Measurements from ENCODE around the gene SORL1. TPM values are rescaled to one million over a fixed set of nuclear protein-coding genes. Genes with fewer than 3 reads are reported as not detected.

SORL1 gene
- total RNA-seq, 2 experiments from 2014 or later, result 228 to 411 TPM

DNA sequence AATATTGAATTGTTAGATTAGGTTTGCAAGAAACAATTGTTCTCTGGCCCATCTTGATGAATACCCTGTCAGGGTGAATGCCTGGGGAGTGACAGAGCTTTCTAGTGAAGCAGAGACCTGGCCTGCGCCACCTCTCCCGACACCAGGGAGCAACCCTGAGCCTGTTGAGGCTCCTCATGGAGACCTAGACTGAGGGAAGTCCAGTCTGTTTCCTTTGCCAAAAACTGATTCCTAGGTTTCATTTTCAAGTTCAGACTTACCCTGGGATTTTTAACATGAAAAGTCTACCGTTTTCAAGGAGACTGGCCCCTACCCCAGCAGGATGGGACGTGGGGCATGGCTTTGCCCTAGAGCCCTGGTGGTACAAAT is 174.4 kb downstream of the SORL1 start:
- POLR2A ChIA-PET, result no interaction called here
- CTCF ChIA-PET (ENCODE audit: unreplicated experiment), result no interaction called here

DNA sequence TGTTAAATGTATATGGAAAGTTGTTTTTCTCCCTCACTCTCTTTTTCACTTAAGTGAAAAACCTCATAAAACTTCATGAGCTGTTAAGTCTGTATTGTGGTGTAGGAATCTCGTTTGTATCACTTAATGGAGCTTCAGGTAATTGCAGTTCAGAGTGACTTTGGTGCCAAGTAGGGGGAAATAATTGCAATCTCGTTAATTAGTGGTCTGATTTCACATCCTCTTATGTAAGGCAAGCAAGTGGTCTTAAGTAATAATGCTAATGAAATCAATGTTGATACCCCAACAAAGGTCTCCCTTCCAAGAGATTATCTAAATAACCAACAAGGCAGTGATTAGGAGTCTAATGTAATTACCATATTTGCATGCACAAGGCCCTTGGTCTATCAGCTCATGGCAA is 174.9 kb downstream of the SORL1 start:
- Histone ChIP-seq H3K36me3 (ENCODE audit: insufficient read depth, low read length) (peaks cover 100% of the 10 kb centered on the region), H3K27ac (ENCODE audit: low read depth, low read length, poor library complexity, severe bottlenecking) (no peak overlapping the region), H2AFZ (ENCODE audit: low read length) (no peak overlapping the region), H3K4me2 (ENCODE audit: low read length) (no peak overlapping the region), H4K20me1 (ENCODE audit: insufficient read depth, low read length) (peaks cover 8% of the 10 kb centered on the region; the same call in 1 of the 2 replicates), H3K9me3 (ENCODE audit: low read length) (no peaks in the 10 kb centered on the region), H3K9me2 (ENCODE audit: insufficient read depth, low read length) (no peaks in the 10 kb centered on the region), H3K4me3 (ENCODE audit: low read depth, low read length, poor library complexity, severe bottlenecking) (no peak overlapping the region), H3K4me1 (ENCODE audit: insufficient read depth, low read length, poor library complexity, severe bottlenecking) (no peaks in the 10 kb centered on the region), H3K79me2 (ENCODE audit: insufficient read depth, low read depth, low read length) (no peaks in the 10 kb centered on the region)
- no peak for DNase-seq (ENCODE audit: low spot score)
- intact Hi-C loops (cut with micrococcal nuclease; ENCODE audit: unreplicated experiment), result no loop called here
- BruUV-seq (replicated peaks), result no TSS peak
- CTCF ChIA-PET (ENCODE audit: unreplicated experiment), result no interaction called here
- no peak for TF ChIP-seq CTCF (conservative IDR thresholded peaks at IDR 0.05; ENCODE audit: low read length)
- no peak for TF ChIP-seq EZH2phosphoT487 (IDR thresholded peaks at IDR 0.05; ENCODE audit: borderline replicate concordance, low read depth, low read length)
- POLR2A ChIA-PET, result interaction anchor here (1.1 to 1.5 kb wide), 2 partner anchors 14 to 20 kb away, joined by 3 to 4 read pairs; no protein-coding TSS in a partner anchor

More for the DNA sequence above, 174.4 kb downstream of the SORL1 start:
- DNase-seq (ENCODE audit: low spot score), result no peak
- Histone ChIP-seq H2AFZ (ENCODE audit: low read length) (no peak overlapping the region), H4K20me1 (ENCODE audit: insufficient read depth, low read length) (peaks cover 8% of the 10 kb centered on the region; the same call in 1 of the 2 replicates), H3K9me2 (ENCODE audit: insufficient read depth, low read length) (no peaks in the 10 kb centered on the region), H3K79me2 (ENCODE audit: insufficient read depth, low read depth, low read length) (no peaks in the 10 kb centered on the region), H3K27ac (ENCODE audit: low read depth, low read length, poor library complexity, severe bottlenecking) (no peak overlapping the region), H3K4me3 (ENCODE audit: low read depth, low read length, poor library complexity, severe bottlenecking) (no peak overlapping the region), H3K9me3 (ENCODE audit: low read length) (no peaks in the 10 kb centered on the region), H3K36me3 (ENCODE audit: insufficient read depth, low read length) (peaks cover 100% of the 10 kb centered on the region), H3K4me1 (ENCODE audit: insufficient read depth, low read length, poor library complexity, severe bottlenecking) (no peaks in the 10 kb centered on the region), H3K4me2 (ENCODE audit: low read length) (no peak overlapping the region)
- intact Hi-C loops (cut with micrococcal nuclease; ENCODE audit: unreplicated experiment), result no loop called here
- BruUV-seq (replicated peaks), result no TSS peak
- TF ChIP-seq EZH2phosphoT487 (IDR thresholded peaks at IDR 0.05; ENCODE audit: borderline replicate concordance, low read depth, low read length) (no peak), CTCF (conservative IDR thresholded peaks at IDR 0.05; ENCODE audit: low read length) (no peak)

DNA sequence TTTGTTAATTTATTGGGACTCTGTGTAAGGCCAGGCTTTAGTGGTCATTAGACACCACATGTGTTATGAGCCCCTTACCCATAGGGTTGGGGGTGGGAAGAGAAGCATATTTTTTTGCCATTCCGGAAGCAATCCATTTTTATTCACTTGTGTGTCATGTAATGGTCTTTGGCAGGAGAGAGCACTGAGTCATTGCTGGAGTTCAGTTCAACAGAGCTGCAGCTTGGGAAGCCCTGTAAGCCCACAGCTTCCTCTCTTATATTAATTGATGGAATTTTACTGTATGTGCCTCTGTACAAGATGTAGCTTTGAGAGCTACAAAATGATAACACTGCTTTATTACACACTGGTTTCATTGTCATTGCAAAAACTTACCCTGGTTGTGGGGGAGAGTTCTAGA is 177.9 kb downstream of the SORL1 start:
- no peak overlapping the region for H3K27ac ChIP-seq (ENCODE audit: low read depth, low read length, poor library complexity, severe bottlenecking)
- no peaks in the 10 kb centered on the region for H3K9me2 ChIP-seq (ENCODE audit: insufficient read depth, low read length)
- no peaks in the 10 kb centered on the region for H3K79me2 ChIP-seq (ENCODE audit: insufficient read depth, low read depth, low read length)
- no peak for DNase-seq (ENCODE audit: low spot score)
- no peaks in the 10 kb centered on the region for H3K9me3 ChIP-seq (ENCODE audit: low read length)
- intact Hi-C loops (cut with micrococcal nuclease; ENCODE audit: unreplicated experiment), result no loop called here
- no peak overlapping the region for H3K4me2 ChIP-seq (ENCODE audit: low read length)
- no peak overlapping the region for H3K4me3 ChIP-seq (ENCODE audit: low read depth, low read length, poor library complexity, severe bottlenecking)
- H2AFZ ChIP-seq (ENCODE audit: low read length), result no peak overlapping the region
- ChIA-PET POLR2A (interaction anchor here (0.9 kb wide), 1 partner anchor 19 kb away, joined by 3 read pairs; no protein-coding TSS in a partner anchor), CTCF (ENCODE audit: unreplicated experiment) (interaction anchor here (0.6 kb wide), 1 partner anchor 200 kb away, joined by 3 read pairs; no protein-coding TSS in a partner anchor)
- 0 out of 2 replicates have a peak, but pooled peaks cover 7% of the 10 kb centered on the region for H4K20me1 ChIP-seq (ENCODE audit: insufficient read depth, low read length)
- no peaks in the 10 kb centered on the region for H3K4me1 ChIP-seq (ENCODE audit: insufficient read depth, low read length, poor library complexity, severe bottlenecking)
- no TSS peak for BruUV-seq (replicated peaks)
- peaks cover 100% of the 10 kb centered on the region for H3K36me3 ChIP-seq (ENCODE audit: insufficient read depth, low read length)
- no peak for TF ChIP-seq CTCF (conservative IDR thresholded peaks at IDR 0.05; ENCODE audit: low read length)

Data from OCI-LY7 (cell line).